Endothelial cell of umbilical vein (primary cell): Measurements from ENCODE around the gene GPSM1.

Experiments used
- CTCF ChIP-seq, 2 donors: IDR thresholded peaks; 1 replicate in 1 of 2; 2 replicates in 1 of 2; pipeline ENCODE4 v1.5.1; 2011; ENCODE audit warnings: low read length in 2 of 2, mild to moderate bottlenecking in 2 of 2, moderate library complexity in 2 of 2, control low read depth in 1 of 2, inconsistent platforms in 1 of 2, low read depth in 1 of 2; ENCODE audit not compliant: insufficient read depth in 1 of 2; ENCODE audit errors: extremely low read depth in 1 of 2
- MAX ChIP-seq: IDR thresholded peaks from 2 replicates; pipeline ENCODE4 v1.6.1; 2011; ENCODE audit not compliant: insufficient read depth, insufficient read length
- MYC ChIP-seq: IDR thresholded peaks from one replicate; pipeline ENCODE4 v1.6.1; 2011; ENCODE audit warnings: mild to moderate bottlenecking, low read depth, low read length
- POLR2A ChIP-seq: IDR thresholded peaks from 2 replicates; pipeline ENCODE4 v1.6.1; 2012; ENCODE audit warnings: low read depth, mild to moderate bottlenecking, control low read depth, low read length
- POLR2AphosphoS5 ChIP-seq: IDR thresholded peaks from 2 replicates; pipeline ENCODE4 v1.6.1; 2012; ENCODE audit warnings: low read depth, mild to moderate bottlenecking, control low read depth, low read length, moderate library complexity; ENCODE audit not compliant: insufficient read depth

- TF ChIP-seq POLR2A = no peak
- TF ChIP-seq MAX = no peak
- TF ChIP-seq CTCF (IDR thresholded peaks at IDR 0.05; ENCODE audit: extremely low read depth in 1 of 2, insufficient read depth in 1 of 2, low read depth in 1 of 2, low read length in 2 of 2) = no peak
- TF ChIP-seq MYC = no peak
- TF ChIP-seq POLR2AphosphoS5 = no peak
Observed at GRCh38 chr9:136392538-136393449, 65.5 kb downstream of the GPSM1 start.
